Tibial nerve (tissue), 3 donors: ENCODE data around the gene DYNC1H1.

Experiments
- POLR2A ChIP-seq, 2 donors: fragments of 450-650 bp; IDR thresholded peaks; one replicate each; pipeline ENCODE4 v1.6.1; 2017; ENCODE audit warnings: antibody characterized with exemption in 2 of 2, mild to moderate bottlenecking in 2 of 2, moderate library complexity in 2 of 2
- TF ChIP-seq, protein P1 (sequence below), 5 experiments: fragments of 200-600 bp in 3 of 5; fragments of 450-650 bp in 2 of 5; sonication (generic) in 3 of 5; IDR thresholded peaks; one replicate each; pipeline ENCODE4 v1.5.1; 2016 to 2019; ENCODE audit warnings: antibody characterized with exemption in 5 of 5, mild to moderate bottlenecking in 3 of 5, moderate library complexity in 2 of 5

DNA sequence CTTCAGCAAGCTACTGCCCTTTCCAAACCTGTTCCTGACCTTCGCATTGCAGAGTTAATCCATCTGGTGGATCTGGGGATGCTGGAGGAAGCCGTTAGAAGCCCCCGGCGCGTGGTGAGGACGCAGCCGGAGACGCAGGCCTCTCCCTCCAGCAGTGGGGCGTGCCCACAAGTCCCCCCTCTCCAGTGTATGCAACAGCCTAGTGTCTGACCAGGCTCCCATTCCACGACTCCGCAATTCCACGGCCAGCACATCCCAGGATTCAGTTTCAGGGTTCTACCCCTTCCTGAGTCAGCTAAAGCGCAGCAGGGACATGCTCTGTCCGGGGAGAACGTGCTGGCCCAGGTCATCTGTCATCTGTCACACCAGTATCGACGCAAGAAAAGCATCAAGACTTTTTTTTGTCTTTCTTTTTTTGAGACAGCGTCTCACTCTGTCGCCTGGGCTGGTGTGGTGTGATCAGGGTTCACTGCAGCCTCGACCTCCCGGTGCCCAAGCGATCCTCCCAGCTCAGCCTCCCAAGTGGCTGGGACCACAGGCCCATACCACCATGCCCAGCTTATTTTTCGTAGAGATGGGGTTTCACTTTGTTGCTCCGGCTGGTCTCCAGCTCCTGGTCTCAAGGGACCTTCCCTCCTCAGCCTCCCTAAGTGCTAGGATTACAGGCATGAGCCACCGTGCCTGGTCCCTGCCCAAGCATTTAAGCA, 8.0 kb upstream of the DYNC1H1 start:
- TF ChIP-seq, protein P1, sequence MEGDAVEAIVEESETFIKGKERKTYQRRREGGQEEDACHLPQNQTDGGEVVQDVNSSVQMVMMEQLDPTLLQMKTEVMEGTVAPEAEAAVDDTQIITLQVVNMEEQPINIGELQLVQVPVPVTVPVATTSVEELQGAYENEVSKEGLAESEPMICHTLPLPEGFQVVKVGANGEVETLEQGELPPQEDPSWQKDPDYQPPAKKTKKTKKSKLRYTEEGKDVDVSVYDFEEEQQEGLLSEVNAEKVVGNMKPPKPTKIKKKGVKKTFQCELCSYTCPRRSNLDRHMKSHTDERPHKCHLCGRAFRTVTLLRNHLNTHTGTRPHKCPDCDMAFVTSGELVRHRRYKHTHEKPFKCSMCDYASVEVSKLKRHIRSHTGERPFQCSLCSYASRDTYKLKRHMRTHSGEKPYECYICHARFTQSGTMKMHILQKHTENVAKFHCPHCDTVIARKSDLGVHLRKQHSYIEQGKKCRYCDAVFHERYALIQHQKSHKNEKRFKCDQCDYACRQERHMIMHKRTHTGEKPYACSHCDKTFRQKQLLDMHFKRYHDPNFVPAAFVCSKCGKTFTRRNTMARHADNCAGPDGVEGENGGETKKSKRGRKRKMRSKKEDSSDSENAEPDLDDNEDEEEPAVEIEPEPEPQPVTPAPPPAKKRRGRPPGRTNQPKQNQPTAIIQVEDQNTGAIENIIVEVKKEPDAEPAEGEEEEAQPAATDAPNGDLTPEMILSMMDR (IDR thresholded peaks at IDR 0.05), result no peak
- no peak for TF ChIP-seq POLR2A (IDR thresholded peaks at IDR 0.05)
